OCI-LY1 (cell line): ENCODE data around the gene DOCK1.

ENCODE experiments used
- H2AFZ ChIP-seq: fragments of 200-600 bp; sonication (generic), shearing (Covaris generic); 2 replicates; pipeline ENCODE4 v1.6.0; 2014; ENCODE audit warnings: antibody characterized with exemption, mild to moderate bottlenecking, low read length
- H3F3A ChIP-seq: fragments of 200-600 bp; sonication (generic), shearing (Covaris generic); 2 replicates; pipeline ENCODE4 v1.6.0; 2014; ENCODE audit warnings: mild to moderate bottlenecking, antibody characterized with exemption, low read length, moderate library complexity; ENCODE audit not compliant: insufficient read depth
- H3K27ac ChIP-seq: fragments of 200-600 bp; sonication (generic); 2 replicates; pipeline ENCODE4 v1.5.1; 2014; ENCODE audit warnings: low read length, mixed run types, mild to moderate bottlenecking, low read depth; ENCODE audit not compliant: poor library complexity, severe bottlenecking
- H3K27me3 ChIP-seq: fragments of 200-600 bp; sonication (generic); 2 replicates; pipeline ENCODE4 v1.6.0; 2014; ENCODE audit warnings: antibody characterized with exemption, mild to moderate bottlenecking, low read length, moderate library complexity; ENCODE audit not compliant: insufficient read depth
- H3K36me3 ChIP-seq: fragments of 200-600 bp; sonication (generic); 2 replicates; pipeline ENCODE4 v1.6.1; 2014; ENCODE audit warnings: mild to moderate bottlenecking, antibody characterized with exemption, low read length, moderate library complexity, mixed read lengths; ENCODE audit not compliant: insufficient read depth
- H3K4me1 ChIP-seq: fragments of 200-600 bp; sonication (generic); 2 replicates; pipeline ENCODE4 v1.5.1; 2014; ENCODE audit warnings: mild to moderate bottlenecking, low read length, moderate library complexity; ENCODE audit not compliant: insufficient read depth, severe bottlenecking
- H3K4me2 ChIP-seq: fragments of 200-600 bp; sonication (generic), shearing (Covaris generic); 2 replicates; pipeline ENCODE4 v1.6.1; 2014; ENCODE audit warnings: low read length
- H3K4me3 ChIP-seq: fragments of 200-600 bp; sonication (generic); 2 replicates; pipeline ENCODE4 v1.5.1; 2014; ENCODE audit warnings: low read length, low read depth, mild to moderate bottlenecking, mixed read lengths; ENCODE audit not compliant: poor library complexity, severe bottlenecking
- H3K79me2 ChIP-seq: fragments of 200-600 bp; shearing (Covaris generic); 2 replicates; pipeline ENCODE4 v1.6.1; 2016; ENCODE audit warnings: mixed run types, low read length, mixed read lengths; ENCODE audit not compliant: insufficient read depth
- H3K9ac ChIP-seq: fragments of 200-600 bp; sonication (generic), shearing (Covaris generic); 2 replicates; pipeline ENCODE4 v1.6.1; 2014; ENCODE audit warnings: mild to moderate bottlenecking, low read length, mixed read lengths
- H3K9me2 ChIP-seq: fragments of 200-600 bp; sonication (generic), shearing (Covaris generic); 2 replicates; pipeline ENCODE4 v1.6.1; 2014; ENCODE audit warnings: low read depth, mild to moderate bottlenecking, low read length, mixed read lengths
- H3K9me3 ChIP-seq: fragments of 200-600 bp; shearing (Covaris generic); 2 replicates; pipeline ENCODE4 v1.6.1; 2014; ENCODE audit warnings: low read length, mixed read lengths
- H4K20me1 ChIP-seq: fragments of 200-600 bp; sonication (generic), shearing (Covaris generic); 2 replicates; pipeline ENCODE4 v1.6.0; 2016; ENCODE audit warnings: mild to moderate bottlenecking, low read length; ENCODE audit not compliant: insufficient read depth
- EZH2 ChIP-seq: fragments of 200-600 bp; sonication (generic), shearing (Covaris generic); IDR thresholded peaks from 2 replicates; pipeline ENCODE4 v1.8.0; 2017; ENCODE audit warnings: borderline replicate concordance, mixed run types, mild to moderate bottlenecking, antibody characterized with exemption, low read length, moderate library complexity, mixed read lengths
- TF ChIP-seq, protein P1 (sequence below): fragments of 200-600 bp; sonication (generic), shearing (Covaris generic); IDR thresholded peaks from 2 replicates; pipeline ENCODE4 v1.5.1; 2017; ENCODE audit warnings: mild to moderate bottlenecking, antibody characterized with exemption, low read length, moderate library complexity, mixed read lengths

DOCK1 gene

DNA sequence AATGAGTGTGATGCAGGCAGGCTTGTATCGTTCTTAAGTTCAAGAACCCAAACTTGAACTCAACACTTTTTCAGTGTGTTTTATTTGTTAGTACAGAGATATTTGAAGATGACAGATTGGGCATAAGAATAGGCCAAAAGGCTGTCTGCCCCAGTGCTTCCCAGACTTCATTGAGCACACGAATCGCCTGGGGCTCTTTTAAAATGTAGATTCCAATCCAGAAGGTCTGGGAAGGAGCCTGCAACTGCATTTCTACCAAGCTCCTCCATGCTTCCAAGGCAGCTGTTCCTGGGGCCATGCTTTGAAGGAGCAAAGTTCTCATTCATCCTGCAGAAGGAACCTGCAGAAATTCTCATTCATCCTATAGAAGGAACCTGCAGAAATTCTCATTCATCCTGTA is 405.7 kb downstream of the DOCK1 start:
- H3K4me1 ChIP-seq = no peaks in the 10 kb centered on the region
- TF ChIP-seq, protein P1, sequence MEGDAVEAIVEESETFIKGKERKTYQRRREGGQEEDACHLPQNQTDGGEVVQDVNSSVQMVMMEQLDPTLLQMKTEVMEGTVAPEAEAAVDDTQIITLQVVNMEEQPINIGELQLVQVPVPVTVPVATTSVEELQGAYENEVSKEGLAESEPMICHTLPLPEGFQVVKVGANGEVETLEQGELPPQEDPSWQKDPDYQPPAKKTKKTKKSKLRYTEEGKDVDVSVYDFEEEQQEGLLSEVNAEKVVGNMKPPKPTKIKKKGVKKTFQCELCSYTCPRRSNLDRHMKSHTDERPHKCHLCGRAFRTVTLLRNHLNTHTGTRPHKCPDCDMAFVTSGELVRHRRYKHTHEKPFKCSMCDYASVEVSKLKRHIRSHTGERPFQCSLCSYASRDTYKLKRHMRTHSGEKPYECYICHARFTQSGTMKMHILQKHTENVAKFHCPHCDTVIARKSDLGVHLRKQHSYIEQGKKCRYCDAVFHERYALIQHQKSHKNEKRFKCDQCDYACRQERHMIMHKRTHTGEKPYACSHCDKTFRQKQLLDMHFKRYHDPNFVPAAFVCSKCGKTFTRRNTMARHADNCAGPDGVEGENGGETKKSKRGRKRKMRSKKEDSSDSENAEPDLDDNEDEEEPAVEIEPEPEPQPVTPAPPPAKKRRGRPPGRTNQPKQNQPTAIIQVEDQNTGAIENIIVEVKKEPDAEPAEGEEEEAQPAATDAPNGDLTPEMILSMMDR = no peak
- TF ChIP-seq EZH2 = no peak
- no peak overlapping the region for H3K4me3 ChIP-seq
- no peak overlapping the region for H3K4me2 ChIP-seq
- 0 out of 2 replicates have a peak, but pooled peaks cover 4% of the 10 kb centered on the region for H3K27me3 ChIP-seq
- H3K79me2 ChIP-seq = no peaks in the 10 kb centered on the region
- no peak overlapping the region for H2AFZ ChIP-seq
- no peaks in the 10 kb centered on the region for H3K36me3 ChIP-seq
- H3K9me3 ChIP-seq = no peaks in the 10 kb centered on the region
- no peaks in the 10 kb centered on the region for H3F3A ChIP-seq
- H3K9me2 ChIP-seq = no peaks in the 10 kb centered on the region
- H3K27ac ChIP-seq = no peak overlapping the region
- H4K20me1 ChIP-seq = no peaks in the 10 kb centered on the region
- no peak overlapping the region for H3K9ac ChIP-seq

DNA sequence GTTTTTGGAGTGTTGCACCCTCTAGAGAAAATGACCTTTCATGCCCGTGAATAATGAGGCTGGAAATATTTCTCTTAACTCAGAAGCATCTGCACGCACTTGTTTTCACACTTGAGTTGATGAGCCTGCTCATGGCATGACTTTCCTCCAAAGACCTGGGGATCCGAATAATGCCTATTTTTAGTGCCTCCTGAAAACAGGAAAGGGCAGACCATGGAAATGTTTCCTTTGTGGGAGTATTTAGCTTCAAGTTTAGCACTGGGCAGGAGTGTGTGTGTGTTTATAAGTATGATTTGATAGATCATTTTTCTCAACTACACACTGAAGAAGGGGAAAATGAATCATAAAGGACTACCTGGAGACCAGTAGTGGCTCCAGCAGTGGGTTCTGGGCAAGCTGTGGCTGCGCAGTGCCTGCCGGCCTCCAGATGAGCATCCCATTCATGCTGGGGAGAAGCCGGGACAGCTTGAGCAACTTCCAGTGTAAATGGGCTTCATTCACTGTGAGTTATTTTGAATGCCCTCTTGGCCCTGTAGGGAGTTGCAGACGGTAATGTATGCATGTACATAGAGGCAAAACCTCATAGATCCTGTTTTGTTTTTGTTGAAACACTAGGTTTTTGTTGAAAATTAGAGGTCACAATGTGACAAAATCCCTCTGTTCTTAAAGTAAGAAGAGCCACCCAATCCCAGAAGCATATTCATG is 408.9 kb downstream of the DOCK1 start:
- no peaks in the 10 kb centered on the region for H4K20me1 ChIP-seq

DNA sequence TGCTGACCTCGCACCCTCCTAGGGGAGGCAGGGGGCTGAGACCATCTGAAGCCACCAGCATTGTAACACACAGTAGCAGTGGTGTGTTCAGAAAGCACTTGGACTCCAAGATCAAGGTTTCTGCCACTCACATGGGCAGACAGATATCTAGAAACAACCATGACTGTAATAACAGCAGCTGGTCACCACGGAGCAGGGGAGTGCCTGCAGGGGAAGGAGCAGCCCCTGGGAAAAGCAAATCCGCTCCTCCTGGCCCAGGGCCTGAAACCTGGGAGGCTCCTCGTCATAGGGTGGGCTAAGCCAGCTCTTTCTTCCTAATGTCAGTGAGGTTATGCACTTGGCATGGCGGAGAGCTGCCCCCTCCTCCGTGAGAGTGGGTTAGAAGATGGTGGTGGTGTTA is 409.6 kb downstream of the DOCK1 start:
- H3K79me2 ChIP-seq = no peaks in the 10 kb centered on the region
- H3F3A ChIP-seq = no peaks in the 10 kb centered on the region
- H3K9me2 ChIP-seq = no peaks in the 10 kb centered on the region
- no peaks in the 10 kb centered on the region for H4K20me1 ChIP-seq
- TF ChIP-seq, protein P1 = no peak
- TF ChIP-seq EZH2 = no peak
- no peaks in the 10 kb centered on the region for H3K4me1 ChIP-seq
- no peak overlapping the region for H3K9ac ChIP-seq
- H3K9me3 ChIP-seq = no peaks in the 10 kb centered on the region
- H3K36me3 ChIP-seq = no peaks in the 10 kb centered on the region
- no peak overlapping the region for H2AFZ ChIP-seq
- H3K27me3 ChIP-seq = 0 out of 2 replicates have a peak, but pooled peaks cover 4% of the 10 kb centered on the region
- H3K27ac ChIP-seq = no peak overlapping the region
- no peak overlapping the region for H3K4me2 ChIP-seq
- H3K4me3 ChIP-seq = no peak overlapping the region

More for the DNA sequence above, 408.9 kb downstream of the DOCK1 start:
- Histone ChIP-seq H3K36me3 (no peaks in the 10 kb centered on the region), H3K9ac (no peak overlapping the region), H3K27me3 (0 out of 2 replicates have a peak, but pooled peaks cover 4% of the 10 kb centered on the region), H2AFZ (no peak overlapping the region), H3K4me2 (no peak overlapping the region), H3K27ac (no peak overlapping the region), H3K4me3 (no peak overlapping the region), H3K4me1 (no peaks in the 10 kb centered on the region), H3K79me2 (no peaks in the 10 kb centered on the region), H3K9me3 (no peaks in the 10 kb centered on the region), H3F3A (no peaks in the 10 kb centered on the region), H3K9me2 (no peaks in the 10 kb centered on the region)
- TF ChIP-seq EZH2 = no peak
- TF ChIP-seq, protein P1 = no peak
